Glomerular visceral epithelial cell (primary cell): ENCODE measurements around the gene RMI2.
A peak's percentile ranks its signal among the peaks of the same experiment; 100 is the strongest.

Experiments used
- DNase-seq: peaks from one replicate; pipeline ENCODE4 v3.0.0-alpha.2; 2016; ENCODE audit errors: extremely low spot score

RMI2 gene

DNA sequence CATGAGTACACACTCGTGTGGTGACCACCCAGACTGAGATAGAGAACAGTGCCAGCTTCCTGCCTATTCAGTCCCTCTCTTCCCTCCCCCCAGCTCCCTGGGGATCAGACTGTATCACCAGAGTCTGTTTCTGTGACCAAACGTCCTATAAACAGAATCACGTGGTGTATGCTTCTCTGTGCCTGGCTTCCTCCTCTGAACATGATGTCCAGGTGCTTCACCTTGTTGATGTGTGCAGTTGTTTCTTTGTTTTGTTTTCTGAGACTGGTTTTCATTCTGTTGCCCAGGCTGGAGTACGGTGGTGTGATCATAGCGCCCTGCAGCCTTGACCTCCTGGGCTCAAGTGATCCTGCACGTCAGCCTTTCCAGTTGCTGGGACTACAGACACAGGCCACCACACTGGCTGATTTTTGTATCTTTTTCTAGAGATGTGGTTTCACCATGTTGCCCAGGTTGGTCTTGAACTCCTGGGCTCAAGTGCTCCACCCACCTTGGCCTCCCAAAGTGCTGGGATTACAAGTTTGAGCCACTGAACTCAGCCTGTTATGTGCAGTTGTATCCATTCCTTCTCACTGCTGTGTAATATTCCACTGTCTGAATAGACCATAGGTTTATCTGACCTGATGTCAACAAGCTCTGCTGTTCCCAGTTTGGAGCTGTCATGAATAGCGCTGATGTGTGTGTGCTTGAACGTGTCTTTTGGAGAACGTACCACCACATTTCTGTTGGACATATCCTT, 35.2 kb upstream of the RMI2 start:
- DNase-seq: no peak

DNA sequence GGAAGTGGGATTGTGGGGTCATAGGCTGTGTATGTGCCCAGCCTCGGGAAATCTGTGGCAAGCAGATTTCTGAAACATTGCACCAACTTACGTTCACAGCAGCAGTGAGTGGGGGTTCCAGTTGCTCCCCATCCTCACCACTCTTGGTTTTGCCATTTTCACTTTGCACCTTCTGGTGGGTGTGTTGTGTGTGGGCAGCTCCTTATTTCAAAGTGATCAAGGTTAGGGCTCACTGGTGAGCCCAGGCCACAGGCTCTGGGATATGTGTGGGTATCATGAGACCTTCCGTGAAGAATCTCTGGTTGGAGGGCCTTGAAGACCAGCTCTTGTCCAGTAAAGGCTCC, 34.7 kb upstream of the RMI2 start:
- DNase-seq: no peak

DNA sequence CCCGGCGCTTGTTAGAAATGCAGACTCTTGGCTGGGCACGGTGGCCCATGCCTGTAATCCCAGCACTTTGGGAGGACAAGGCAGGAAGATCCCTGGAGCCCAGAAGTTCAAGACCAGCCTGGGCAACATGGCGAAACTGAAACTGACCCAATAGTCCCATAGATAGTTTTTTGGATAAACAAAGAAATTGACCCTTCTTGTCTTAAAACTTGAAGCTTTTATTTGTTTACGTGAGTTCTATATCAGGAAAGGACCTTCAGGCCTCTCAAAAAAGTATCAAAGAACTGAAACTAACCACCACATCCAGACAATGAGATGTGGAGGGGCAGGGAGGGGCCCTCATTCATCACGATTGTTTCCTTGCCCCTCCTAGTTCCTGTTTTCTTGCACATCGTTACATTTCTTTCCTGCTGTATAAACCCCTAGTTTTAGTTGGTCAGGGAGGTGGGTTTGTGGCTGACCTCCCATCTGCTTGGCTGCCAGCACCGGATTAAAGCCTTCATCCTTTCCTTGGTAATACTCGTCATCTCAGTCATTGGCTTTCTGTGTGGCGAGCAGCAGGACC, 34.2 kb upstream of the RMI2 start:
- DNase-seq: no peak

DNA sequence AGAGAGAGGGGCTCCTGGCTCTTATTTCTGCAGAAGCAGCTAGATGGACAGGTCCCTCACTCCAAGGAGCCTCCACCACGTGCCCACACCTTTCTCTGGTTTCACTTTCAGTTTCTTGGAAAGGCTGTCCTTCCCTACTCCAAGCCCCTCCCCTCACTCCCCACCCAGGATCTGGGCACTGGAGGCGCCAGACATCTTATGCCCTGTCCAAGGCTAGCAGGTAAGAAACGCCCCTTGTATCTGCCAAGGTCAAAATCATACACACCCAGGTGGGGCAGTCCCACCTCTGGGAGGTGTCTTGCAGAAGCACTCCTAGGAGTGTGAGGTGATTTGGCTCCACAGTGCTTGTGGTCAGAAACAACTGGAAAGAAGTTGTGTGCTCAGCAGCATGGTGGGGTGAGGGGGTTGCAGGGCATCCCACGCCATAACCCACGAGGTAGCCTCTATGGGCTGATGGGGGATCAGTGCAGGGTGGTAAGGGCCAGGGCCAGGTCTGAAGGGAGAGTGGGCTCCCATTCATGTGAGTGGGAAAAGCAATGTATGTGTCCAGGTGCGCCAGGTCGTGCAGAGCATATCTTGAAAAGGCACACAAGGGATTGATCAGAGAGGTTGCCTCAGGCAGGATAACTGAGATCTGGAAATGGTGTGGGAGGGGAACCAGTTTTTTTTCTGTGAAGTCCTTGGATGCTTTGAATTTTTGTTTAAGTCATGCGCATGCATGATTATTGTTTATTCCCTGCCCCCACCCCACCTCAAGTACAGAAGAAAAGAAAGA, 32.4 kb upstream of the RMI2 start:
- DNase-seq: peak; percentile 42

DNA sequence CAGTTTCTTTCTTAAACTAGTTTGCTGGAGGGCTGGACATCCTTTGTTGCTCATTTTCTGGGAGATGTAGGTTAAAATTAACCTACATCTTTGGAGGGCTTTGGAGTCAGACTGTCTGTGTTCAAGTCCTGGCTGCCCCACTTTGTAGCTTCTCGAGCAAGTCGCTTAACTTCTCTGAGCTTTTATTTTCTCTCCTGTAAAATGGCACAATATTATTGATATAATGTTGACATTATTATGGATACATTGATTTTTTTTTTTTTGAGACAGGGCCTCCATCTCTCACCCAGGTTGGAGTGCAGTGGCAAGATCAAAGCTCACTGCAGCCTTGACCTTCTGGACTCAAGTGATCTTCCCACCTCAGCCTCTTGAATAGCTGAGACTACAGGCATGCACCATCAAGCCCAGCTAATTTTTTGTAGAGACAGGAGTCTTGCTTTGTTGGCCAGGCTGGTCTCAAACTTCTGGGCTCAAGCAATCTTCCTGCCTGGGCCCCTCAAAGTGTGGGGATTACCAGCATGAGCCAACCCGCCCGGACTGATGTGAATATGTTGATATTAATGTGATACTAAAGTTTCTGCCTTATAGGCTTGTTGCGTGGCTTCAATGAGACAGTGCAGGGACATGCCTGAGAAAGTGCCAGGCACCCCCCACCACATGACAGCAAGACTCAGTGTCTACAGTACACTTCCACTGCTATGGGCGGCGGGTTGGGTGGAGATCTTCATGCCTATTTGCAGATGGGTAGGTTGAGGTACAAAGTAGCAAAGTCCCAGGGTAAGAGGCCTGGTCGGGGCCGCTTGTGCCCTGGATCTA, 31.6 kb upstream of the RMI2 start:
- DNase-seq: no peak

DNA sequence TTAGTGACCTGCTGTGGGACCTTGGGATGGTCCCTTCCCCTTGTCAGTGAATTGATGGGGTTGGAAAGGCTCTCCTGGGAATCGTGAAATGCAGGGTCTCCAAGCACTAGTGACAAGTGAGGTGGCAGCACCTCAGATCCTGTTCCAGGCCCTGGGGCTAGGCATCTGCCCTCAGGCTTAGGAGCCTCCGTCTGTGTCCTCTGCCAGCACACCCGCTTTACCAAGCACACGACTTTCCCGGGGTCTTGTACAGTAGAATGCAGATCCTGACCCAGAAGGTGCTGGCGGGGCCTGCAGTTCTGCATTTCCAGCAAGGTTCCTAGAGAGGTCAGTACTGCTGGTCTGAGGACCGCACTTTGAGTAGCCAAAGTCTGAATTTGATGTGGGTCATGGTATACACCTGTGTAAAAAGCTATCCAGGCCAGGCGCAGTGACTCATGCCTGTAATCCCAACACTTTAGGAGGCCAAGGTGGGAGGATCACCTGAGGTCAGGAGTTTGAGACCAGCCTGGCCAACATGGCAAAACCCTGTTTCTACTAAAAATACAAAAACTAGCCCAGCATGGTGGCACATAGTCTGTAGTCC, 30.9 kb upstream of the RMI2 start:
- DNase-seq: no peak

DNA sequence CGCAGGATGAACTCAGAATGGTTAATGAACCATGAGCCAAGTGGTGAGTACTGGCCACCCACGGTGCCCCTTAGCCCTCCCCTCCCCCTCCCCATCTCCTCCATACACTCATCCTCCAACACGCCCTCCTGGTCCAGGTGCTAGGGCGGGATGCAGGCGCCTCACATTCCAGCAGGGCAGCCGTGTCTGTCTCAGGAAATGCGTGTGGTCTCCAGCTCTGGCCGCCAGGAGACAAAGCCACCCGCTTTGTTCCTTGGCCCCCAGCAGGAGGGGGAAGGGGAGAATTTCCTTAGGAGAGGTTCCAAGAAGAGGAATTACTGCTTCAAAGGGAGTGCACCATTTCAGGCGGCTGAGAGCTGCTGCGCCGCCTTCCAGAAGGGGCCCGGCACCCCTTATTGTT, 29.7 kb upstream of the RMI2 start:
- DNase-seq: peak; percentile 99

DNA sequence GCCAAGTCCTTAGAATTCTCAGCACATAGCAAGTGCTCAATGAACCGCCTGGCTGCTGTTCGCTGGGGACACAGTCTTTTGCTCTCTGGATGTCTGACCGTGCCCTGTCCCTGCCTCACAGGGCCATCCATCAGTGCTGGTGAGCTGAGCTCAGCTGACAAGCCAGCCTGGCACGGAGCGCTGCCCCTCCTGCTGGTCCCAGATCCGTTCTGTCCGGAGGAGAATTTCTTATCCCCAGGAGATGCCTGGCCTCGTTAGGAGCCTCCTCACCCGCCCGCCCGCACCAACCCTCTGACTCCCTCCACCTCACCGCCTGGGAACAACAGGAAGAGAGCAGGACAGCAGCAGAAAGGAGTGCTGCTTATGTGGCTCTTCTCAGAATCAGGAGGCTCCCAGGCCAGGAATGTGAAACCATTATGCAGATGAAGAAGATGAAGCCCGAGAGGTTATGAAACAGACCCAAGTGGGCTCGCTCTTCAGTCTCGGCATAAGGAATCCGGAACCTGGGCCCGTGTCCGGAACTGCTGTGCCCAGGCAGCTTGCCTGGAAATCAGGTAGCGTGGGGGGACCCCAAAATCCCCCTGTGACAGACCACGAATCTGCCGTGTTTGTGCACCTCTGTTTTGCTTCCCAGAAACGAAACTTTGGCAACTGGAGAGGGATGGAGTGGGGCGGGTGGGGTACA, 28.8 kb upstream of the RMI2 start:
- peak; percentile 72 for DNase-seq

DNA sequence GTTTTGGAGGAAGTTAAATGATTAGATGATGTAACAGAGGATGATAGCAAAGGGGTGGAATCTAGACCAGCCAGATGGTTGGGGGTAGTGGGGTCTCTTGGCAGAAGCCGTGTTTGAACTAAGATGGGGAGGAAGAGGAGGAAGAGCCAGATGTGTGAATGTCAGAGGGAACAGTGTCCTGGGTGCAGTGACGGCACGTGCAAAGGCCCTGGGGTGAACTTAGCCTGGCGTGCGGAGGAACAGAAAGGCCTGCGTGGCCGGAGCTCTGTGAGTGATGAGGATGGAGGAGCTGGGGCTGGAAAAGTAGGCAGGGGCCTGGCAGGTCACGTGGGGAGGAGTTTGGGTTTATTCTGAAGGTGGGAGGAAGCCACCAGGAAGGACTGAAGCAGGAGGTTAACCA, 26.4 kb upstream of the RMI2 start:
- DNase-seq: no peak

DNA sequence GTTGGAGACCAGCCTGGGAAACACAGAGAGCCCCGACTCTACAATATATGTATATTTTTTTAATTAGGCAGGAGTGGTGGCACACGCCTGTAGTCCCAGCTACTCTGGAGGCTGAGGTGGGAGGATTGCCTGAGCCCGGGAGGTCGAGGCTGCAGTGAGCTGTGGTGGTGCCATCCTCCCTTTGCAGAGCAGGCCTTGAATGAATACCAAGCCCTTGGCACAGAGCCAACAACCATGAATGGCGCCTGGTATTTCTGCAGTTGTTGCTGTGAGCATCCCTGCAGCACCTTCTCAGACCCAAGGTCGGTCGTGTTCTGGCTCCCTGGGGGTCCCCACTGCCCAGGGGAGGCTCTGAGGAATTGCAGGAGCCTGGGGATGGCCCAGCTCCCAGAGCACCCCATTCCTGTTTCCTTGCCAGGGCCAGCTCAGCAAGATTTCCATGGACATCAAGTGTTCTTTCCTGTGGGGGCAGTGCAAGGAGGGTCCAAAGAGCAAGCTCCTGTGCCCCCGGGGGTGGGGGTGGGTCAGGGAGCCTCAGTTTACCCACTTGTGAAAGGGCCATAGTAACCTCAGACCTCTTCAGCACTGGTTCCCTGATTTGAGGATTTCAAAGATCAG, 25.6 kb upstream of the RMI2 start:
- peak; percentile 21 for DNase-seq

DNA sequence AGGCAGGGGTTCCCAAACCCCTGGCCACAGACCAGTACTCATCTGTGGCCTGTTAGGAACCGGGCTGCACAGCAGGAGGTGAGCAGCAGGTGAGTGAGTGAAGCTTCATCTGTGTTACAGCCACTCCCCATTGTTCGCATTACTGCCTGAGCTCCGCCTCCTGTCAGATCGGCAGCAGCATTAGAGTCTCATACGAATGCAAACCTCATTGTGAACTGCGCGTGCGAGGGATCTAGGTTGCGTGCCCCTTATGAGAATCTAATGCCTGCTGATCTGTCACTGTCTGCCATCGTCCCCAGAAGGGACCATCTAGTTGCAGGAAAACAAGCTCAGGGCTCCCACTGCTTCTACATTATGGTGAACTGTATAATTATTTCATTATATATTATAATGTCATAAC, 25.1 kb upstream of the RMI2 start:
- DNase-seq: no peak

DNA sequence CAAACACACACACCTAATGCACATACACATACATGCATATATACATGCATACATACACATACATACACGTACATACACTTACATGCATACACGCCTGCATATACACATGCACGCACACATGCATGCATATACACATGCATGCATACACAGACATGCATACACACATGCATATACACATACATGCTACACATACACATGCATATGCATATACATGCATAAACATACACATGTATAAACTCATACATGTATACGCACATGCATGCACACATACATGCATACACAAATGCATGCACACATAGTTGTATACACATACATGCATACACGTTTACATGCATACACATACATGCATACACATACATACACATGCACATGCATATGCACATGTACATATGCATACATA, 23.6 kb upstream of the RMI2 start:
- no peak for DNase-seq

DNA sequence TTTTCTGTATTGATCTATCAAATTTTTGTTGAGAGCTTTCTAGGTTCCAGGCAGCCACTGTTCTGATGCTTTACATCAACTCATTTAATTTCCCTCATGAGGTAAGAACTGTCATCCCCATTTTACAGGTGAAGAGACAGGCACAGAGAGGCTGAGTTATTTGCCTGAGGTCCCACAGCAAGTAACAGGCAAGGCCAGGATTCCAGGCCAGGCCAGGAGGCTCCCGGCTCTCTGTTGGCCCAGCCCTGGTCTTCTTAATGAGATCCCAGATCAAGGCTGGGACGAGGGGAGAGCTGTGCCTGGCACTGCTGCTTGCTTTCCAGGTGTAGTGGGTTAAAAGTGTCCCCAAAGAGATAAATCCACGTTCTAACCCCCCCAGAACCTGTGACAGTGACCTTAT, 22.4 kb upstream of the RMI2 start:
- DNase-seq: no peak

DNA sequence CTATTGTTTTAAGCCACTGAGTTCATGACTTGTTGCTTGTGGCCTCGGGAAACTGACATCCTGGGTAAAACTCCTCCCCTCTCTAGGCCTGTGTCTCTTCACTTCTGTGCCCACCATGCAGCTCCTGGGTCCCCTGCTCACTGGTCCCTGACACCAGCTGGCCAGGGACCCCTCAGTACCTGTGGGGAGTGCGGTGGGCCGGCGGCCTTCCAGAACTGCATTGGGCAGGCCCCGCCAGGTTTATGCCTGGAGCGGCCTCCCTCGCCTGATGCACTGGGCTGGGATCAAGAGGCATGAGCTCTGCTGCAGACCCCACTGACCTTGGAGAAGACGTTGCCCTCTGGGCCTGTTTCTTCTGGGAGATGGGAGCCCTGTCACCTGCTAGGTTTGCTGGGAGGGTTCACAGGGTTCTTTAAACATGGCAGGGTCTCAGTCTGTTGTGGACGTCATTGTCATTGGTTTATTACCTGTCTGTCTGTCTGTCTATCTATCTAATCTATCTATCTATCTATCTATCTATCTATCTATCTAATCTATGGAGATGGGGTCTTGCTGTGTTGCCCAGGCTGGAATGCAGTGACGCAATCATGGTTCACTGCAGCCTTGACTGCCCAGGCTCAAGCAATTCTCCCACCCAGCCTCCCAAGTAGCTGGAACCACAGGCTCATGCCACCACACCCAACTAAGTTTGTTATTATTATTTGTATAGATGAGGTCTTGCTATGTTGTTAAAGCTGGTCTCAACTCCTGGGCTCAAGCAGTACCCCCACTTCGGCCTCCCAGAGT, 21.5 kb upstream of the RMI2 start:
- no peak for DNase-seq

DNA sequence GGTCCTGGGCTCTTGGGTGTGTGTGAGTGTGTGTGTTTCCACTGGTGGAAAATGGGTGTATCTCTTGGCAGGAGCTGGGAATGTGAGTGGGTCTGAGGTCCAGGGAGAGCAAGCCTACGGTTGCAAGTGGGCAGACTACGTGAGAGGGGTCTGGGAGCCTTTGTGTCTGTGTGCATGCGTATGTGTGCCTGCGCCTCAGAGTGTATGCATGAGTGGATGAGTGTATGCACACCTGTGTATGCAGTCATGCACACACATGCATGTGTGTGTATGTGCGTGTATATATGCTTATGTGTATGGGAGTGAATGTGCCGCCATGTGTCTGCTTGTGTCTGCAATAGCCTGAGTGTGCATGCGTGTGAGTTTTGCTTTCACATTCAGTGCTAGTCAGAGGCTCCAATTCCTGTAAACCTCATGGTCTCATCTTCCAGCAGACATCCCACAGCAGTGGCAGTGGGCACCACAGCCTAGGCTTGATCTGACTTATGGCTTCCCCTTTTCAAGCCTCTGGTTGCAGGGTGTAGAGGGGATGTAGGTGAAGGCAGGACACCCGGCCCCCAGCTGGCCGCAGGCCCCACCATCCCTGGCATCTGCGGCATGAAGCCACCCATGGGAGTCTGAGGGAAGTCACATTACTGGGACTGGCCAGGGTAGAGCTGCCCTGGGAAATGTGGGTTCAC, 19.7 kb upstream of the RMI2 start:
- DNase-seq: no peak

DNA sequence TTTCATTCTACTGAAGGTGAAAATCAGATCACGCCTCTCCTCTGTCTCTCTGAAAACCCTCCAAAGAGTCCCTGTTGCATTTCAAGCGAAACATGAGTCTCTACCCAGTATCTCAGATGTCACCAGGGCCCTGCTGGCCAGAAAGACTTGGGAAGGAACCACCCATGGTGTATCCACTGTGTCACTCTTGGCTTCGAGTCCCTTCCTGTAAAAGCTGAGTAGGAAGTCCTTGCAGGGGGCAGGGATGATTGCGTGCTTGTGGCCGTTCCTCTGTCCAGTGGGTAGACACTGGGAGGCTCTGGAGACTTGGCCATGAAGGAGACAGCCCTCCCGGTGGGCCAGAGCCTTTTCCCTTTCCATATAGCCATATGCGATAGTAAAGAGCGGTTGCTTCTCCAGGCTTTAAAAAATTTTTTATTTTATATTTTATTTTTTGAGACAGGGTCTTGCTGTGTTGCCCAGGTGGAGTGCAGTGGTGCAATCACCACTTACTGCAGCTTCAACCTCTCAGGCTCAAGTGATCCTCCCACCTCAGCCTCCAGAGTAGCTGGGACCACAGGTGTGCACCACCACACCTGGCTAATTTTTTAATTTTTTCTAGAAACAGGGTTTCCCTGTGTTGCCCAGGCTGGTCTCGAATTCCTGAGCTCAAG, 19.0 kb upstream of the RMI2 start:
- no peak for DNase-seq

DNA sequence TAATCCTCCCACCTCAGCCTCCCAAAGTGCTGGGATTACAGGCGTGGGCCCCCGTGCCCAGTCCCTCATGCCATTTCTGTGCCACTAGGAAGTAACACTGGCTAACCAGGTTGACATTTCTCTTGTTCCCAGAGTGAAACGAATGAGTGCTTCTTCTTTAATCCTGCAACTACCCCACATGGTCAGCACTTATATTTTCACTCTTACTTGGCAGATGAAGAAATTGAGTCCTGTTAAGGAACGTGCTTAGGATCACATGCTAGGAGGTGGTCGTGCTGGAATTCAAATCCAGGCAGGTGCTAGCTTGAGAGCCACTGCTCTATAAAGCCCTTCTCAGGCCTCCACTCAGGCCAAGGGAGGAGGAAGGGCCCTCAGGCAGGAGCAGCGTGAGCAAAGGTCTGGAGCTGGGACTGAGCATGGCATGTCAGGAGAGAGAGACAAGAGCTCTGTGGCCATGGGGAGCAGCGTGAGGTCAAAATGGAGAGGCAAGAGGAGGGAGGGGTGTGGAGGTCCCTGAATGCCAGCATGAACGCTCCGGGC, 18.5 kb upstream of the RMI2 start:
- DNase-seq: no peak

DNA sequence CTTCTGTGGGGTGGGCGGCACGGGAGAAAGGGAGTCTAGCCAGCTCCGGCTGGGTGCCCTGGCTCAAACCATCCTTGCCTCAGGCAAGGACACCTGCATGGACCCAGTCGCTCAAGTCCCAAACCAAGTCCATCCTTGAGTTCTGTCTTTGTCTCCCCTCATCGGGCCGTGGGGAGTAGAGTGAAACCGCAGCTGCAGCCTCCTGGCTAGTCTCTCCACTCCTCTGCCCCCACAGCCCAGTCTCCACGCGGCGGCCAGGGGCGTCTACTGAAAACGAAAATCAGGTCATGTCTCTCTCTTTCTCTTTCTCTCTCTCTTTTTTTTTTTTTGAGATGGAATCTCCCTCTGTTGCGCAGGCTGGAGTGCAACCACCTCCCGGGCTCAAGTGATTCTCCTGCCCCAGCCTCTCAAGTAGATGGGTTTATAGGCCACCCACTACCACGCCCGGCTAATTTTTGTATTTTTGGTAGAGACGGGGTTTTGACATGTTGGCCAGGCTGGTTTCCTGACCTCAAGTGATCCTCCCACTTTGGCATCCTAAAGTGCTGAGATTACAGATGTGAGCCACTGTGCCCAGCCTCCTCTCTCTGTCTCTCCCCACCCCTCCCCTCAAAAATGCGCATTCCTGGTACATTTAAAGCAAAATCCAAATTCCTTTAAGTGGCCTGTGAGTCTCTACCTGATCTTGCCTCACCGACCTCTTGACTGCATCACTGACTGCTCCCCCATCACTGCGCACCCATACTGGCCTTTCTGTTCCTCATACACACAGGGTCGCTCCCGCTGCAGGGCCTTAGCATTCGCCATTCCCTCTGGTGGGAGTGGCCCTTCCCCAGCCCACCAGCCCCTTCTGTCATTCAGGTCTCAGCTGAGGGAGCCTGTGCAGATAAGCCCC, 17.7 kb upstream of the RMI2 start:
- DNase-seq: no peak
